GM18505 (cell line): Measurements from ENCODE around the gene RTL10.

Experiments
- ATAC-seq: cut with Tn5 transposase; IDR thresholded peaks from one replicate; pipeline ENCODE4 v1.9.1; 2021; ENCODE audit not compliant: unreplicated experiment
- POLR2A ChIP-seq: IDR thresholded peaks from 4 replicates; pipeline ENCODE4 v1.6.1; 2011; ENCODE audit warnings: borderline replicate concordance; ENCODE audit not compliant: insufficient read depth, insufficient read length; ENCODE audit errors: extremely low read depth

RTL10 gene

GRCh38 chr22:19854778-19855503, at the start of gene RTL10, which contains the start of gene GNB1L:
Gene RTL10, minus strand, starts transcription at chr22:19854874. Its CDS starts 2,613 bp downstream, at chr22:19852261.
Gene GNB1L, minus strand, starts transcription at chr22:19854874. Its CDS starts 33,519 bp downstream, at chr22:19821355.
- ATAC-seq: peak; percentile 74
- peak; percentile 94 for TF ChIP-seq POLR2A

GRCh38 chr22:19904174-19904856, 49.6 kb upstream of the RTL10 start:
- no peak for ATAC-seq
- TF ChIP-seq POLR2A: no peak

- no peak for TF ChIP-seq POLR2A
- ATAC-seq: no peak
Measured at GRCh38 chr22:19903513-19903912, 48.8 kb upstream of the RTL10 start.

GRCh38 chr22:19903031-19903430, 48.4 kb upstream of the RTL10 start:
- no peak for ATAC-seq
- no peak for TF ChIP-seq POLR2A

- no peak for TF ChIP-seq POLR2A
Measured at GRCh38 chr22:19902245-19902715, 47.6 kb upstream of the RTL10 start.

GRCh38 chr22:19901577-19902244, 47.0 kb upstream of the RTL10 start:
- no peak for ATAC-seq
- no peak for TF ChIP-seq POLR2A

More at GRCh38 chr22:19902245-19902715, 47.6 kb upstream of the RTL10 start:
- no peak for ATAC-seq

- no peak for ATAC-seq
- TF ChIP-seq POLR2A: no peak
Measured at GRCh38 chr22:19900707-19901436, 46.2 kb upstream of the RTL10 start.

GRCh38 chr22:19898831-19899567, 44.3 kb upstream of the RTL10 start:
- no peak for ATAC-seq
- no peak for TF ChIP-seq POLR2A

- no peak for TF ChIP-seq POLR2A
- no peak for ATAC-seq
Measured at GRCh38 chr22:19898145-19898544, 43.5 kb upstream of the RTL10 start.

- no peak for ATAC-seq
- TF ChIP-seq POLR2A: no peak
Measured at GRCh38 chr22:19897726-19898125, 43.1 kb upstream of the RTL10 start.

- ATAC-seq: no peak
- TF ChIP-seq POLR2A: no peak
Measured at GRCh38 chr22:19896665-19897355, 42.1 kb upstream of the RTL10 start.
